Fibroblast of villous mesenchyme (primary cell): ENCODE data around the gene BMAL1. TPM values are rescaled to one million over a fixed set of nuclear protein-coding genes. Genes with fewer than 3 reads are reported as not detected.

Experiments used
- DNase-seq: peaks from one replicate; pipeline ENCODE4 v3.0.0-alpha.2; 2010; ENCODE audit warnings: low read depth
- H3K4me3 ChIP-seq: 2 replicates; pipeline ENCODE4 v1.5.1; 2011; ENCODE audit warnings: low read depth, mild to moderate bottlenecking, low read length
- CTCF ChIP-seq: IDR thresholded peaks from 2 replicates; pipeline ENCODE4 v1.5.1; 2012; ENCODE audit warnings: low read depth, mild to moderate bottlenecking, low read length; ENCODE audit not compliant: insufficient read depth
- total RNA-seq: library from RNA; depleted of rRNA; stranded (reverse); fragments of >200 nt; gene quantifications from 2 replicates; pipeline ENCODE4 v1.2.3, GENCODE V29; 2012

Gene BMAL1
- total RNA-seq, 1 donor: 10.4 TPM

GRCh38 chr11:13302420-13302958 lies 24.9 kb downstream of the BMAL1 start:
- no peak for TF ChIP-seq CTCF
- DNase-seq: no peak
- H3K4me3 ChIP-seq: no peak overlapping the region

DNA sequence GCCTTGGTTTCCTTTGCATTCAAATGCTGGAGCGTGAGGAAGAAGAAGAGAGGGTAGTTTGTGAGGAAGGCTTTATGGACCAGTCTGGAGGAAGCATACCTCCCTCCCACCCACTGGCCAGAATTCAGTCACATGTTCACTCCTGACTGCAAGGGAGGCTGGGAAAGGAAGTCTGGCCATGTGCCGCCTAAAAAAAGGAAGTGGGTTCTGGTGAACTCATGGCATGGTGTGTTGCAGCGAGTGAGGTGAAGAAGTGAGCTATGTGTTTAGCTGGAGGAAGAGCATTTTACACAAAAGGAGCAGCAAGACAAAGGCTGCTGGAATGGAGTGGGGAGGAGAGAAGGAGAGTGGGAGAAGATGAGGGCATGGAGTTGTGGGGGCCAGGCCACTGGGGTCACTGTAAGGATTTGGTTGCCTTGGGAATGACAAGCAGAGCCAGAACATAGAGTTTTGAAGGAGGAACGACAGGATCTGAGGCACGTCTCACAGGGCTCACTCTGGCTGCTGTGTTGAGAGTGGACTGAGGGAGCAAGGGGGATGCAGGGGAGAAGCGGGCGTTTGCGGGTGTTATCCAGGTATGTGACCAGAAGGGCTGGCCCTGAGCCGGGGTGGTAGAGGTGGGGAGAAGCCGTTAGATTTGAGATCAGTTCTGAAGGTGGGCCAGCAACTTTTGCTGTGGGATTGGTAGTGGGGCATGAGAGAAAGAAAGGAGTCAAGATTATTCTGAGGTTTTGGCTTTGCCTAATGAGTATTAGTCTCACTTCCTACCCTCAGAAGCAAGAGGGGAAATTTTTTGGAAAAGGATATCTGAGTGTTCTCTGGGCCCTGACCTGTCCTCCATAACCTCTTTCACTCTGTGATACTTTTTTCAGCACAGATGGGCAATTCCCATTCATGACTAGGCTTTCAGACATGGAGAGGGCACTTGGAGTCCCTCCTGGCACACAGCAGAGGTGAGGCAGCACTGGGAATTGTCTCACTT lies 26.4 kb downstream of the BMAL1 start:
- TF ChIP-seq CTCF: no peak
- no peak for DNase-seq
- H3K4me3 ChIP-seq: no peak overlapping the region

GRCh38 chr11:13304655-13305335 lies 27.2 kb downstream of the BMAL1 start:
- DNase-seq: no peak
- H3K4me3 ChIP-seq: no peak overlapping the region
- TF ChIP-seq CTCF: no peak

- TF ChIP-seq CTCF: no peak
- no peak for DNase-seq
- H3K4me3 ChIP-seq: no peak overlapping the region
These were observed 31.1 kb downstream of the BMAL1 start for GRCh38 chr11:13308704-13309103.

DNA sequence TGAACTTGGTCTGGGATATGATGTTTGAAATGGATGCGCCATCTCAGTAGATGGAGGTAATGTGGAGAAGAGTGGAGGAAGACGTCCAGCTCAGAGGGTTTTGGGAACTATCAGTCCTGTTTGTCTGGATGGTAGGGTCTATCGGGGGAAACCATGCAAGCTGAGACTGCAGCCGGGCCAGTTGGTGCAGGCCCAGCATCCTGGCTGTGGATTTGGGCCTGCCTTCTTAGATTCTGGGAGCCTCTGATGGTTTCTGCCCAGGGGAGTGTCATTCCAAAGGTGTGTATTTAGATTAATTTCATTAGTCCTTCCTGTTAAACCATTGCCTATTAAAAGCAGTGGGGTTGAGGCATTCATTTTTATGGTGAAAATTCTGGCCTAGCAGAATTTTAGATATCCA lies 31.6 kb downstream of the BMAL1 start:
- TF ChIP-seq CTCF: no peak
- no peak for DNase-seq
- no peak overlapping the region for H3K4me3 ChIP-seq

DNA sequence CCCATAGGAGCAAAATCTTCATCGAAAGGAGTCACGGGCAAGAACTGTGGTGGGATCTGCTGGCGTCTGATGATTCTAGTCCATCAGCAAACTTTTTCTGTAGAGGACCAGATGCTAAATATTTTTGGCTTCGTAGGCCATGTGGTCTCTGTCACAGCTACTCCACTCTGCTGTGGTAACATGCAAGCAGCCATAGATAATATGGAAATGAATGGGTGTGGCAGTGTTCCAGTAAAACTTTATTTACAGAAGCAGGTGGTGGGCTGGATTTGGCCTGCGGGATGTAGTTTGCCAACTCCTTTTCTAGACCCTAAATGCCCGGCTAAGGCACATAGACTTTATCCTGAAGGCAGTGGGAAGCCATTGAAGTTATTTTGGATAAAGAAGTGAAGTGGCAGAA lies 32.9 kb downstream of the BMAL1 start:
- DNase-seq: peak; percentile 48
- no peak for TF ChIP-seq CTCF
- H3K4me3 ChIP-seq: no peak overlapping the region
